ENCODE data around the gene NCKAP1. TPM values are rescaled to one million over a fixed set of nuclear protein-coding genes. Genes with fewer than 3 reads are reported as not detected.
"Not testable (repeated sequence)": the region's sequence is repeated elsewhere in the genome, so short reads cannot be mapped to it uniquely, and the experiment has no call there.

Gene NCKAP1
- total RNA-seq, 2 donors from 2014 or later, result 19.8 to 59.9 TPM

DNA sequence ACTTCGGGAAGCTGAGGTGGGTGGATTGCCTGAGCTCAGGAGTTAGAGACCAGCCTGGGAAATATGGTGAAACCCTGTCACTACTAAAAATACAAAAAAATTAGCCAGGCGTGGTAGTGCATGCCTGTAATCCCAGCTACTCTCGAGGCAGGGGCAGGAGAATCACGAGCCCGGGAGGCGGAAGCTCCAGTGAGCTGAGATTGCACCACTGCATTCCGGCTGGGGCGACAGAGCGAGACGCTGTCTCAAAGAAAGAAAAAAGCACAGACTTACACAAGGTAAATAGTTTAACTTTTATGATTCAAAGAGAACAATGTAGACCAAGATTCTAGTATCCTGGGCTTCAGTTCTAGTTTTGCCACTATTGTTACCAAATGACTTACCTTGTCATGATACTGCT, 37.4 kb downstream of the NCKAP1 start:
- H3K9me3 ChIP-seq, result no peaks in the 10 kb centered on the region
- H3K36me3 ChIP-seq (replicated peaks in 1 of 2; ENCODE audit: insufficient read depth in 1 of 2, low read depth in 2 of 2), result peaks cover 0 to 5% of the 10 kb centered on the region in 2 donors
- no peaks in the 10 kb centered on the region for H3K27me3 ChIP-seq
- peaks cover 2% of the 10 kb centered on the region for H3K4me1 ChIP-seq
- H3K27ac ChIP-seq, result no peak overlapping the region
- intact Hi-C loops (cut with DNase I), result no loop called here
- no peak overlapping the region for H3K4me3 ChIP-seq
- no peak for DNase-seq
- ATAC-seq, result no peak
- TF ChIP-seq, protein P1, sequence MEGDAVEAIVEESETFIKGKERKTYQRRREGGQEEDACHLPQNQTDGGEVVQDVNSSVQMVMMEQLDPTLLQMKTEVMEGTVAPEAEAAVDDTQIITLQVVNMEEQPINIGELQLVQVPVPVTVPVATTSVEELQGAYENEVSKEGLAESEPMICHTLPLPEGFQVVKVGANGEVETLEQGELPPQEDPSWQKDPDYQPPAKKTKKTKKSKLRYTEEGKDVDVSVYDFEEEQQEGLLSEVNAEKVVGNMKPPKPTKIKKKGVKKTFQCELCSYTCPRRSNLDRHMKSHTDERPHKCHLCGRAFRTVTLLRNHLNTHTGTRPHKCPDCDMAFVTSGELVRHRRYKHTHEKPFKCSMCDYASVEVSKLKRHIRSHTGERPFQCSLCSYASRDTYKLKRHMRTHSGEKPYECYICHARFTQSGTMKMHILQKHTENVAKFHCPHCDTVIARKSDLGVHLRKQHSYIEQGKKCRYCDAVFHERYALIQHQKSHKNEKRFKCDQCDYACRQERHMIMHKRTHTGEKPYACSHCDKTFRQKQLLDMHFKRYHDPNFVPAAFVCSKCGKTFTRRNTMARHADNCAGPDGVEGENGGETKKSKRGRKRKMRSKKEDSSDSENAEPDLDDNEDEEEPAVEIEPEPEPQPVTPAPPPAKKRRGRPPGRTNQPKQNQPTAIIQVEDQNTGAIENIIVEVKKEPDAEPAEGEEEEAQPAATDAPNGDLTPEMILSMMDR (IDR thresholded peaks at IDR 0.05), result no peak
- TF ChIP-seq POLR2A (IDR thresholded peaks at IDR 0.05), result no peak
- WGBS, 2 donors, result 89 to 99% methylated on average over 10 of the region's 10 CpGs

DNA sequence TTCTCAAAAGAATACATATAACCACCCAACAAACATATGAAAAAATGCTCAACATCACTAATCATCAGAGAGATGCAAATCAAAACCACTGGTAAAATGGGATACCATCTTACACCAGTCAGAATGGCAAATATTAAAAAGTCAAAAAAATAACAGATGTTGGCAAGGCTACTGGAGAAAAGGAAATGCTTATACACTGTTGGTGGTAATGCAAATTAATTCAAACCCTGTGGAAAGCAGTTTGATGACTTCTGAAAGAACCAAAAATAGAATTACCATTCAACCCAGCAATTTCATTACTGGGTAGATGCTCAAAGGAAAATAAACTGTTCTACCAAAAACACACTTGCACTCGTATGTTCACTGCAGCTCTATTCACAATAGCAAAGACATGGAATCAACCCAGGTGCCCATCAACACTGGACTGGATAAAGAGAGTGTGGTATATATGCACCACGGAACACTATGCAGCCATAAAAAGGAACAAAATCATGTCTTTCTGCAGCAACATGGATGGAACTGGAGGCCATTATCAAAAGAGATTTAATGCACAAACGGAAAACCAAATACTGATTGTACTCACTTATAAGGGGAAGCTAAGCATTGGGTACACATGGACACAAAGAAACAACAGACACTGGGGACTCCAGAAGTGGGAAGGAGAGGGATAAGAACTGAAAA, 38.8 kb downstream of the NCKAP1 start:
- DNase-seq, result no peak
- TF ChIP-seq, protein P1 (IDR thresholded peaks at IDR 0.05), result no peak
- TF ChIP-seq POLR2A (IDR thresholded peaks at IDR 0.05), result no peak
- Histone ChIP-seq H3K4me1 (no peaks in the 10 kb centered on the region), H3K27me3 (no peaks in the 10 kb centered on the region), H3K36me3 (replicated peaks in 1 of 2; ENCODE audit: insufficient read depth in 1 of 2, low read depth in 2 of 2) (peaks cover 0 to 5% of the 10 kb centered on the region in 2 donors), H3K4me3 (no peak overlapping the region), H3K27ac (no peak overlapping the region), H3K9me3 (no peaks in the 10 kb centered on the region)
- intact Hi-C loops (cut with DNase I), result no loop called here
- WGBS, 2 donors, result 91% methylated on average over 3 of the region's 3 CpGs
- ATAC-seq, result no peak

DNA sequence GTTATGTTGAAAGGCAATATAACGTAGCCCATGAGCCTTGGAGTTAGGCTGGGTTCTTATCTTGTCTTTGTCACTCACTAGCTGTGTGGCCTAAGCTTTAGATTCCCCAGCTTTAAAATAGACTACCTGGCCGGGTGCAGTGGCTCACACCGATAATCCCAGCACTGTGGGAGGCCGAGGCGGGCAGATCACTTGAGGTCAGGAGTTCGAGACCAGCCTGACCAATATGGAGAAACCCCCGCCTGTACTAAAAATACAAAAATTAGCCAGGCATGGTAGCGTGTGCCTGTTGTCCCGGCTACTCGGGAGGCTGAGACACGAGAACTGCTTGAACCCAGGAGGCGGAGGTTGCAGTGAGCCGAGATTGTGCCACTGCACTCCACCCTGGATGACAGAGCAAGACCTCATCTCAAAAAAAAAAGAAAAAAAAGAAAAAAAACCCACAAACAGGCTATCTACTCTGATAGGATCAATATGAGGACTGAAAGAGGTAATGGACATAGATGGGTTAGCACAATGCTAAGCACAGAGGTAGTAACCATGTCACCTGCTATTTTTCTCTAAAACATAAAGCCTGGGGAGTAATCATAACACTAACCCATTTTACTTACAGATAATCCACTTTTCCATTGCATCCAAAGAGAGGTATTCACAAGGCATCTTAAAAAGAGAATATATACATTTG, 43.9 kb downstream of the NCKAP1 start:
- WGBS, 2 donors, result 97% methylated on average over 13 of the region's 13 CpGs
- H3K4me3 ChIP-seq, result no peak overlapping the region
- TF ChIP-seq, protein P1 (IDR thresholded peaks at IDR 0.05), result no peak
- no peak for TF ChIP-seq POLR2A (IDR thresholded peaks at IDR 0.05)

DNA sequence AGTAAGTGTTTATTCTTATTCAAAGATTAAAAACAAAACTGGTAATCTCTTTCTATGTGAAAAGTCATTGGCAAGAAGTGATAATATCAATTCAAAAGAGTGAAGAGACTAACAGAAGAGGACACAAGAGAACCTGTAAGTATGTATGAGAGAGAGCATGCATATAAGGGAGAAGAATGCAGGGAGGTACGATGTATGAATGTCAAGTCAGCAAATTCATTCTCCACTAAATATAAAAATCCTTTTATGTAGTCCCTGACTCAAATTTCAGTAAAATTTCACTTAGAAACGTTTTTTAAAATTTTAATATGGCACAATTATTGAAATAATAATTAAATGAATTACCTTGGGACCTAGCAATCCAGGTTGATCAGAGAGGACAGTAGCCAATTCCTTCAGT, 55.3 kb downstream of the NCKAP1 start:
- no peaks in the 10 kb centered on the region for H3K4me1 ChIP-seq
- WGBS, 2 donors, result 56 to 59% methylated on average over 2 of the region's 2 CpGs
- TF ChIP-seq, protein P1 (IDR thresholded peaks at IDR 0.05), result no peak
- no peak for TF ChIP-seq POLR2A (IDR thresholded peaks at IDR 0.05)
- intact Hi-C loops (cut with DNase I), result loop anchor here (10.0 kb wide), 1 partner anchor 198 kb away; no protein-coding TSS in a partner anchor
- no peak overlapping the region for H3K27ac ChIP-seq
- H3K9me3 ChIP-seq, result no peaks in the 10 kb centered on the region
- H3K36me3 ChIP-seq (replicated peaks in 1 of 2; ENCODE audit: insufficient read depth in 1 of 2, low read depth in 2 of 2), result peaks cover 0 to 10% of the 10 kb centered on the region in 2 donors
- ATAC-seq (no peak), DNase-seq (no peak)
- no peaks in the 10 kb centered on the region for H3K27me3 ChIP-seq
- no peak overlapping the region for H3K4me3 ChIP-seq

More for the DNA sequence above, 43.9 kb downstream of the NCKAP1 start:
- ATAC-seq, result no peak
- DNase-seq, result no peak
- Histone ChIP-seq H3K4me1 (no peaks in the 10 kb centered on the region), H3K9me3 (no peaks in the 10 kb centered on the region), H3K27me3 (no peaks in the 10 kb centered on the region), H3K27ac (no peak overlapping the region), H3K36me3 (replicated peaks in 1 of 2; ENCODE audit: insufficient read depth in 1 of 2, low read depth in 2 of 2) (peaks cover 0 to 7% of the 10 kb centered on the region in 2 donors)
- intact Hi-C loops (cut with DNase I), result no loop called here

DNA sequence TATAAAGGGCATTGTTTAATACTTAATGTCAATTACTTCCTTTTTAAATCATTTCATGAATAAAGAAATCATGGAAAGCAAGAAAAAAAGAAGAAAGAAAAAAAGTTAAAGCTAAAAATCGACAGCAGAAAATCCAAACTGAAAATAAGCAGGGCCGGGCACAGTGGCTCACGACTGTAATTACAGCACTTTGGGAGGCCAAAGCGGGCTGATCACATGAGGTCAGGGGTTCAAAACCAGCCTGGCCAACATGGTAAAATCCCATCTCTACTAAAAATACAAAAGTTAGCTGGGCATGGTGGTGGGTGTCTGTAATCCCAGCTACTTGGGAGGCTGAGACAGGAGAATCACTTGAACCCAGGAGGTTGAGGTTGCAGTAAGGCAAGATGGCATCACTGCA, 56.8 kb downstream of the NCKAP1 start:
- intact Hi-C loops (cut with DNase I), result loop anchor here (10.0 kb wide), 1 partner anchor 197 kb away; no protein-coding TSS in a partner anchor

More for the DNA sequence above, 56.8 kb downstream of the NCKAP1 start:
- 72% methylated on average over 4 of the region's 4 CpGs for WGBS, 2 donors
- not testable (repeated sequence) for H3K27me3 ChIP-seq, H3K27ac ChIP-seq, DNase-seq, H3K4me3 ChIP-seq, H3K9me3 ChIP-seq, H3K4me1 ChIP-seq, ATAC-seq
- H3K36me3 ChIP-seq (replicated peaks in 1 of 2; ENCODE audit: insufficient read depth in 1 of 2, low read depth in 2 of 2), result peaks cover 4 to 12% of the 10 kb centered on the region in 2 donors

All from body of pancreas (tissue), 4 donors.